Activated CD8-positive, alpha-beta T cell treated with anti-CD3 and anti-CD28 coated beads for 36 hours (primary cell): Measurements from ENCODE around the gene SMPD1. TPM values are rescaled to one million over a fixed set of nuclear protein-coding genes. Genes with fewer than 3 reads are reported as not detected.

Source experiments
- ATAC-seq: fragments of 200-7000 bp; cut with Tn5 transposase; one replicate; pipeline ENCODE4 v1.10.0; 2021; ENCODE audit warnings: mild to moderate bottlenecking, moderate library complexity
- CTCF ChIA-PET: fragments of 350-600 bp; sonication (Branson Sonifier 250); formaldehyde crosslinking; loops from one replicate; lab custom pipeline; 2021; ENCODE audit warnings: antibody characterized with exemption; lab: Charles Lee
- POLR2A ChIA-PET: fragments of 350-600 bp; sonication (Branson Sonifier 250); formaldehyde crosslinking; loops from one replicate; lab custom pipeline; 2021; ENCODE audit warnings: antibody characterized with exemption; lab: Charles Lee
- DNase-seq: peaks from one replicate; pipeline ENCODE4 v3.0.0-alpha.2; 2020
- H3K27ac Mint-ChIP-seq: one replicate; pipeline ENCODE4 v1.8.0; 2021; ENCODE audit warnings: mild to moderate bottlenecking, mixed read lengths
- H3K27me3 Mint-ChIP-seq: one replicate; pipeline ENCODE4 v1.8.0; 2021; ENCODE audit warnings: mixed read lengths
- H3K36me3 Mint-ChIP-seq: one replicate; pipeline ENCODE4 v1.8.0; 2021; ENCODE audit warnings: low read depth, mixed read lengths
- H3K4me1 Mint-ChIP-seq: one replicate; pipeline ENCODE4 v1.8.0; 2021; ENCODE audit warnings: low read depth, mixed read lengths
- H3K4me3 Mint-ChIP-seq: one replicate; pipeline ENCODE4 v1.8.0; 2021; ENCODE audit warnings: mild to moderate bottlenecking, moderate library complexity, mixed read lengths
- H3K9me3 Mint-ChIP-seq: one replicate; pipeline ENCODE4 v1.8.0; 2021; ENCODE audit warnings: mixed read lengths
- CTCF ChIP-seq: fragments of 200-600 bp; IDR thresholded peaks from one replicate; pipeline ENCODE4 v1.8.0; 2022; ENCODE audit warnings: antibody characterized with exemption, mild to moderate bottlenecking
- intact Hi-C: fragments of 100-400 bp; cut with micrococcal nuclease; formaldehyde crosslinking; loops from one replicate; pipeline ENCODE4 v1.10.0; 2022
- total RNA-seq, 2 experiments: library from RNA; stranded (reverse); gene quantifications; one replicate each; pipeline ENCODE4 v1.2.3, GENCODE V29; 2021

SMPD1 gene
- total RNA-seq, 2 experiments from 2014 or later = 10.6 to 11.2 TPM

GRCh38 chr11:6385046-6385777 lies 5.1 kb upstream of the SMPD1 start:
- intact Hi-C loops = no loop called here
- no peaks in the 10 kb centered on the region for H3K27me3 Mint-ChIP-seq
- H3K36me3 Mint-ChIP-seq = no peaks in the 10 kb centered on the region
- H3K4me3 Mint-ChIP-seq = no peak overlapping the region
- DNase-seq = no peak
- POLR2A ChIA-PET = interaction anchor here (0.7 kb wide), 1 partner anchor 98 kb away, joined by 3 read pairs; no protein-coding TSS in a partner anchor
- no peaks in the 10 kb centered on the region for H3K9me3 Mint-ChIP-seq
- CTCF ChIA-PET = interaction anchor here (0.8 to 2.0 kb wide), 7 partner anchors 22 to 60 kb away, joined by 3 to 11 read pairs (median 4); partner anchors contain the start of gene HPX
- ATAC-seq = no peak
- TF ChIP-seq CTCF = no peak
- H3K4me1 Mint-ChIP-seq = peaks cover 20% of the 10 kb centered on the region
- no peak overlapping the region for H3K27ac Mint-ChIP-seq

DNA sequence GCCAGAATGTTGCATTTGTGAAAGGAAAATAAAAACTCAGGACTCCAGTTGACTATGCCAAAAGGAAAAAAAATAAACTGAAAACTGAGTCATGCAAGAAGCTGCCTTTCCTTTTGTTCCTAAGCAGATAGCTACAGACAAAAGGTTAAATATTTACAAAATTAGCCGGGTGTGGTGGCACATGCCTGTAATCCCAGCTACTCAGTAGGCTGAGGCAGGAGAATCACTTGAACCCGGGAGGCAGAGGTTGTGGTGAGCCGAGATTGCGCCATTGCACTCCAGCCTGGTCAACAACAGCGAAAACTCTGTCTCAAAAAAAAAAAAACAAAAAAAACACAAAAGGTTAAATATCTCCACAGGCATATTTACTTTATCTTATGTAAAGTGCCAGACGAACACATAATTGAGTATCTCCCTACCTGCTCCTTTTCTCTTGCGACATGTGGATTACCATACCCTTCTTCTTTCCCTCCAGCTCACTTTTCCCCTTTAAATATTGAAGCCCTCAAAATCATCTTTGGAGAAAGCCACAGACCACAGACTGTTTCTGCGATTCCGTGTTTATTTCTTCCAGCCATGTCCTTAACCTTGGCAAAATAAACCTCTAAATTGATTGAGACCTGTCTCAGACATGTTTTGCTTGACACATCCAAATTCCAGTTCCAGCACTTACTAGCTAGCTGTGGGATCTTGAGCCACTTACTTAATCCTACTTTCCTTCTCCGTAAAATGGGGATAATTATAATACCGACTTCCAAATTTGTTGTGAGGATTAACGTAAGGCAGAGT lies 2.3 kb upstream of the SMPD1 start:
- Mint-ChIP-seq H3K4me1 (peaks cover 39% of the 10 kb centered on the region), H3K27ac (no peak overlapping the region), H3K4me3 (no peak overlapping the region), H3K27me3 (no peaks in the 10 kb centered on the region), H3K9me3 (no peaks in the 10 kb centered on the region), H3K36me3 (peaks cover 5% of the 10 kb centered on the region)
- intact Hi-C loops = no loop called here
- ChIA-PET CTCF (interaction anchor here (1.2 to 5.2 kb wide), 7 partner anchors 10 to 118 kb away, joined by 3 to 65 read pairs (median 8); no protein-coding TSS in a partner anchor), POLR2A (interaction anchor here (0.7 to 3.5 kb wide), 2 partner anchors 13 to 25 kb away, joined by 3 to 42 read pairs; no protein-coding TSS in a partner anchor)
- DNase-seq = no peak
- ATAC-seq = no peak
- no peak for TF ChIP-seq CTCF

DNA sequence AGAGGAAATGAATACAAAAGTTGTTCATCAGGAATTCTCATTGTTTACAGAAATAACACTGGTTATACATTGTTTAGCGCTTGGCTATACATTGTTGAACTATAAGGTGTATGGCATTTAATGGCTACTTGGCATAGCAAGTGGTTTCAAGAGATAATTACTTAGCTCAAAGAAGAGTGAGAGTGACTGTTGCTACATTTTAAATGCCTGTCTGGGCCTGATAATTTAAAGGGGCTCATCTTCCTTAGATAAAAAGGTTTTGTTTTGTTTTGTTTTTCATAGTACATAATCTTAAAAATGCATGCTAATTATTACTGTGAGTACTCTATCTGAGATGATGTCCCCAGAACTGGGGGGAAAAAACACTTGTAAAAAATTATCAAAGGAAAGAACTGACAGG lies 1.5 kb upstream of the SMPD1 start:
- intact Hi-C loops = no loop called here
- TF ChIP-seq CTCF = no peak
- Mint-ChIP-seq H3K9me3 (no peaks in the 10 kb centered on the region), H3K36me3 (peaks cover 7% of the 10 kb centered on the region), H3K4me3 (no peak overlapping the region), H3K27me3 (no peaks in the 10 kb centered on the region), H3K27ac (peak overlapping the region; percentile 17), H3K4me1 (peaks cover 44% of the 10 kb centered on the region)
- no peak for ATAC-seq
- ChIA-PET POLR2A (interaction anchor here (0.7 to 3.5 kb wide), 4 partner anchors 12 to 55 kb away, joined by 3 to 42 read pairs (median 4); partner anchors contain the start of gene HPX), CTCF (interaction anchor here (1.2 to 5.2 kb wide), 8 partner anchors 10 to 117 kb away, joined by 3 to 65 read pairs (median 8); partner anchors contain the start of gene TIMM10B)
- DNase-seq = no peak

DNA sequence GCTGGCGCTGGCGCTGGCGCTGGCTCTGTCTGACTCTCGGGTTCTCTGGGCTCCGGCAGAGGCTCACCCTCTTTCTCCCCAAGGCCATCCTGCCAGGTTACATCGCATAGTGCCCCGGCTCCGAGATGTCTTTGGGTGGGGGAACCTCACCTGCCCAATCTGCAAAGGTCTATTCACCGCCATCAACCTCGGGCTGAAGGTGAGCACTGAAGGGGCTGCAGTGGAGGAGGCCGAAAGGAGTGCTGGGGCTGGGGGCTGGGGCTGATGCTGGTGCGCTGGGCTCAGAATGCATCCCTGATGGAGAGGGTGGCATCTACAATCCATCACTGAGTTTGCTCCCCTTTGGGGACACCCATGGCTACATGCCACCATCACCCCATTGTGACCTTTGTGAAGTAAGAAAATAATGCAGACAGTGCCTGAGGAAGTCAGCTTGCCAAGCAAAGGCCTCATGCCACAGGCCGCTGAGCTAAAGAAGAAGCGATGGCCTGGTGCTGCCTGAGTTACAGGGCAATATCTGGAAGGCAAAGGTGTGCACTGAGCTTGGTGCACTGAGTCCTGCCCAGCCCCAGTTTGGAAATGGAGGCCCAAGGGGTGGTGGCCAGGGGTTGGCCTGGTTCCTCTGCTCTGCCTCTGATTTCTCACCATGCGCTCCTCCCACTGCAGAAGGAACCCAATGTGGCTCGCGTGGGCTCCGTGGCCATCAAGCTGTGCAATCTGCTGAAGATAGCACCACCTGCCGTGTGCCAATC lies 620 bp downstream of the SMPD1 start:
- Mint-ChIP-seq H3K4me1 (peaks cover 37% of the 10 kb centered on the region), H3K36me3 (peaks cover 7% of the 10 kb centered on the region), H3K27ac (peak overlapping the region; percentile 64), H3K9me3 (no peaks in the 10 kb centered on the region), H3K4me3 (peak overlapping the region; percentile 79), H3K27me3 (no peaks in the 10 kb centered on the region)
- CTCF ChIA-PET = interaction anchor here (0.7 to 5.2 kb wide), 5 partner anchors 10 to 53 kb away, joined by 3 to 65 read pairs (median 7); partner anchors contain the start of gene APBB1
- no peak for ATAC-seq
- POLR2A ChIA-PET = interaction anchor here (1.0 to 3.5 kb wide), 8 partner anchors 10 to 213 kb away, joined by 3 to 42 read pairs (median 4); partner anchors contain the start of gene APBB1
- TF ChIP-seq CTCF = no peak
- intact Hi-C loops = loop anchor here (10.0 kb wide), 1 partner anchor 214 kb away; the partner anchor contains the start of genes ILK and RRP8
- DNase-seq = peak; percentile 32
